Left ventricle myocardium inferior (tissue), 1 donor: ENCODE results near the gene SLC23A1. TPM values are rescaled to one million over a fixed set of nuclear protein-coding genes. Genes with fewer than 3 reads are reported as not detected.

Experiments used
- DNase-seq: peaks from one replicate; pipeline ENCODE4 v3.0.0-alpha.2; 2020
- H3K27ac ChIP-seq: fragments of 200-600 bp; replicated peaks from 2 replicates; pipeline ENCODE4 v1.8.0; 2021
- H3K27me3 ChIP-seq: fragments of 200-600 bp; 2 replicates; pipeline ENCODE4 v1.8.0; 2021; ENCODE audit warnings: low read depth
- H3K36me3 ChIP-seq: fragments of 200-600 bp; 2 replicates; pipeline ENCODE4 v1.8.0; 2021
- H3K4me1 ChIP-seq: fragments of 200-600 bp; 2 replicates; pipeline ENCODE4 v1.8.0; 2021
- H3K4me3 ChIP-seq: fragments of 200-600 bp; 2 replicates; pipeline ENCODE4 v1.8.0; 2021; ENCODE audit warnings: mild to moderate bottlenecking, moderate library complexity
- H3K9me3 ChIP-seq: fragments of 200-600 bp; replicated peaks from 2 replicates; pipeline ENCODE4 v1.8.0; 2021
- intact Hi-C: fragments of 100-400 bp; cut with micrococcal nuclease; formaldehyde crosslinking; loops from one replicate; pipeline ENCODE4 v1.11.0; 2022
- total RNA-seq: library from RNA; stranded (reverse); fragmentation: NEBNext Ultra II Directional; extraction: Animal tissue kit (Norgen Biotek cat#: 25700); gene quantifications from one replicate; pipeline ENCODE4 v1.2.1, GENCODE V29; 2021
- TF ChIP-seq, protein P1 (sequence below): fragments of 200-600 bp; IDR thresholded peaks from 2 replicates; pipeline ENCODE4 v1.8.0; 2021; ENCODE audit warnings: antibody characterized with exemption, mild to moderate bottlenecking, borderline replicate concordance
- donor health status: DM: no; HTN: yes; CAD: no; lungs with severe emphysema.

SLC23A1 gene
- total RNA-seq, 1 donor from 2014 or later: not detected

DNA sequence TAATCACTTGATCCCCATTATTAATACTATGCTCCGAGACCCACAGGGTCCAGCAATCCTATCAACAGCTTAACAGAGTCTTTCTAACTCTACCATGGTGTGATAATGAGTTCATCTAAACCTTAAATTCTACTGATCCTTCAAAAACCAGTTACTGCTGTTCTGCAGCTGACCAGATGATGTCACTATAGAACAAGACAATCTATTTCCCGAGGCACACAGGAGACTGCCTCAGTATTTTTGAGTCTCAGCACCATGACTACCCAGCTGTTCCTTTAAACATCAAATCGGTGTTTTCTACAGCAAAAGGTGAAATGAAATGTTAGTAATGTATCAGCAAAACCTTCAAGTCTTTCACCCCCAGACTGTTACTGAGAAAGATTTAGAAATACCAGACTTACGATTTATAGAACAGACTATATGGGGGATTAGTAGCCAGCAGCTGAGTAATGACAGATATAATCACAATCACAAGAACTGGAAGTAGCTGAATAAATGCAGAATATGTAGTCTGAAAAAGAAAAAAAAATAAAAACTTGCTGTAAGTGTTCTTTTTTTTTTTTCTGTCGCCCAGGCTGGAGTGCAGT lies 39.3 kb upstream of the SLC23A1 start:
- DNase-seq: no peak
- intact Hi-C loops: loop anchor here (2.0 kb wide), 1 partner anchor 90 kb away; no protein-coding TSS in a partner anchor

DNA sequence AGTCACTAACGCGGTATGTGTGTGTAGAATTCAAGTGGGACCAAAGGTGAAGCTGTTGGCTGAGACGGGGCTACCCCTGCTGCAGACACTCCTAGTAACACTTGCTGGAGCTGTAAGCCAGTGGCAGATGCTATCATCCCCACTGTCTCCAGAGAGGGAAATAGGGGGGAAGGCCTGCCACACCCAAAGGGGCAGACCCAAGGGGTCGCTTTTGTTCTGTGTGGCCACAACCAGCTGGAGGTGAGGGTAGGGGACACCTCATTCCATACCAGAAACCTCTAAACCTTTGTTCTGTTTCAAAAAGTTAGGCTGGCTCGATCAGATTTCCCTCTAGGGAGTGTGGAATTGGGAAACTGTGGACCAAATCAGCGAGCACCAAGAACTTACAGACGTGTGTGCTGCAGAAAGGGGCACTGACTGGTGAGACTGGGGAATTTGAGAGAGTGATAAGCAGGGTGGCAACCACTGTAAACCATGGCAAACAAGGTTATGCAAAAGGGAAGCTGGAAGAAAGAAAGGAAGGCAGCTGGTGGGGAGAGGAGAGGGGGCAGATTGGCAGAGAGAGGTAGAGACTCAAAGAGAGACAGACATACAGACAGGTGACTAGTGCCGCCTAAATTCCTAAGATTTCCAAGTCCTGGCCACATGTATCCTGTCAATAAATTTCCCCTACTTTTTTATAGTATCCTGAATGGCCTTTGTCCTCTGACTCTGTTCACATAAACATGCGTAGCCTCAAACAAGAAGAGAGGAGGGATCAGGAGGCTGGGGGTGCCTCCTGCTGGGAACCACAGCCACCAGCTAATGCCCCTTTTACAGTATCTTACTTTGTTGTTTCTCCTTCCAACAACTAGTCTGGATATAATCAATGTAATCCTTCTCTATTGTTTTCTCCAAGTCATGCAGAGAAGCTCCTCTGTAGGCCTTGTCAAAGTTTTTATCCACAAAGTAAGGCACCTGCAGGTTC lies 36.4 kb upstream of the SLC23A1 start:
- Histone ChIP-seq H3K27me3 (no peaks in the 10 kb centered on the region), H3K4me3 (peak overlapping the region; percentile 17), H3K4me1 (peaks cover 64% of the 10 kb centered on the region), H3K27ac (peak overlapping the region; percentile 91), H3K9me3 (no peaks in the 10 kb centered on the region), H3K36me3 (peaks cover 18% of the 10 kb centered on the region)
- no peak for DNase-seq
- intact Hi-C loops: no loop called here
- TF ChIP-seq, protein P1, sequence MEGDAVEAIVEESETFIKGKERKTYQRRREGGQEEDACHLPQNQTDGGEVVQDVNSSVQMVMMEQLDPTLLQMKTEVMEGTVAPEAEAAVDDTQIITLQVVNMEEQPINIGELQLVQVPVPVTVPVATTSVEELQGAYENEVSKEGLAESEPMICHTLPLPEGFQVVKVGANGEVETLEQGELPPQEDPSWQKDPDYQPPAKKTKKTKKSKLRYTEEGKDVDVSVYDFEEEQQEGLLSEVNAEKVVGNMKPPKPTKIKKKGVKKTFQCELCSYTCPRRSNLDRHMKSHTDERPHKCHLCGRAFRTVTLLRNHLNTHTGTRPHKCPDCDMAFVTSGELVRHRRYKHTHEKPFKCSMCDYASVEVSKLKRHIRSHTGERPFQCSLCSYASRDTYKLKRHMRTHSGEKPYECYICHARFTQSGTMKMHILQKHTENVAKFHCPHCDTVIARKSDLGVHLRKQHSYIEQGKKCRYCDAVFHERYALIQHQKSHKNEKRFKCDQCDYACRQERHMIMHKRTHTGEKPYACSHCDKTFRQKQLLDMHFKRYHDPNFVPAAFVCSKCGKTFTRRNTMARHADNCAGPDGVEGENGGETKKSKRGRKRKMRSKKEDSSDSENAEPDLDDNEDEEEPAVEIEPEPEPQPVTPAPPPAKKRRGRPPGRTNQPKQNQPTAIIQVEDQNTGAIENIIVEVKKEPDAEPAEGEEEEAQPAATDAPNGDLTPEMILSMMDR: no peak

More for the DNA sequence above, 39.3 kb upstream of the SLC23A1 start:
- no peaks in the 10 kb centered on the region for H3K9me3 ChIP-seq
- TF ChIP-seq, protein P1: peak; percentile 90
- peaks cover 47% of the 10 kb centered on the region for H3K36me3 ChIP-seq
- no peaks in the 10 kb centered on the region for H3K27me3 ChIP-seq
- peaks cover 35% of the 10 kb centered on the region for H3K4me1 ChIP-seq
- no peak overlapping the region for H3K4me3 ChIP-seq
- no peak overlapping the region for H3K27ac ChIP-seq

DNA sequence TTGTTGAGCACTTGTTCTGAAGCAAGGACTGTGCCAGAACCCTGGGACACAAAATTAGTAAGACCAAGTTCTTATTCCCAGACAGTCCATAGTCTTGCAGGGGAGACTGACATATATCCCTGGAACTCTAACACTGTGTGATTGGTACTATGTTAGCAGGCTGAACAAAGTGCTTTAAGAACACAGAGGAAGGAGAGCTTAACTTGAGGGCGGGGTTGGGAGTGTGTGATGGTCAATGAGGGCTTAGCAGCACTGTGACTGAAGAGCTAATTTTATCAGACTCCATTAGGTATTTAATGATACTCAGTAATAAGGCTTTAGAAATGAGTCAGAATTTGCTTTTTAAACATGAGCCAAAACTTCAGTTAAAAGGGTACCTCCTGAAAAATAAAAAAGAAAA lies 35.7 kb upstream of the SLC23A1 start:
- Histone ChIP-seq H3K4me1 (peaks cover 71% of the 10 kb centered on the region), H3K27me3 (no peaks in the 10 kb centered on the region), H3K36me3 (peaks cover 11% of the 10 kb centered on the region), H3K4me3 (peak overlapping the region; percentile 17), H3K9me3 (no peaks in the 10 kb centered on the region), H3K27ac (peak overlapping the region; percentile 91)
- intact Hi-C loops: no loop called here
- TF ChIP-seq, protein P1: no peak
- DNase-seq: no peak

DNA sequence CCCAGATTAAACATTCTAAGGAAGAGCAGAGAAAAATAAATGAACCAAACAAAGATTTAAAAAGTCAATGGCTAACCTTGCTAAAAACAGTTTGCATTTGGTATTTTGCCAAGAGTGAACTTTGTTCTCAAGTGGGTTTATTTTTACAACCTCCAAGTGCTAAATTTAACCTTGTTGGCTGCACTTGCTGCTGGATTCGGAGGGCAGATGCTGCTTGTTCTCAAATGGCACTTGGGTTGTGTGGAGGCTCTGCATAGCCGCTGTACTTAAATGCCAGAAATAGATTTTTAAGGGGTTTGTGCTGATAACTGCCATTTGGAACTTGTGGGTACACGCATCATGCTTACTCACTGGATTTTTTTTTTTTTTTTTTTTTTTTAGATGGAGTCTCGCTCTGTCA lies 34.1 kb upstream of the SLC23A1 start:
- H3K36me3 ChIP-seq: peaks cover 15% of the 10 kb centered on the region
- intact Hi-C loops: no loop called here
- TF ChIP-seq, protein P1: no peak
- peaks cover 74% of the 10 kb centered on the region for H3K4me1 ChIP-seq
- no peaks in the 10 kb centered on the region for H3K9me3 ChIP-seq
- H3K4me3 ChIP-seq: peak overlapping the region; percentile 17
- H3K27ac ChIP-seq: peak overlapping the region; percentile 91
- no peaks in the 10 kb centered on the region for H3K27me3 ChIP-seq
- no peak for DNase-seq

DNA sequence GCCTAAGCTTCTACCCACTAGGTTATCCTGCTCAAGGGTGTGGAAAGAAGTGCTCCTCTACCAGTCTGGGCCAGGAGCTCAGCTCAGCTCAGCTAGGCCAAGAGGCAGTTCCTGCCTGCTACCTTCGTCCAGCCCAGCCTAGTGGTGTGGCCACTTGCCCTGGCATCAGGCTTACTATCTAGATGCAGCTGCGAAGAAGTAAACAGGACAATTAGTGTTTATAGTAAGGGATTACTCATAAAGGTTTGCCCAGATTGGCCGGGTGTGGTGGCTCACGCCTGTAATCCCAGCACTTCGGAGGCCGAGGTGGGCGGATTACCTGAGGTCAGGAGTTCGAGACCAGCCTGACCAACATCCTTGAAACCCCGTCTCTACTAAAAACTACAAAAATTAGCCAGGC lies 33.6 kb upstream of the SLC23A1 start:
- H3K4me3 ChIP-seq: peak overlapping the region; percentile 17
- TF ChIP-seq, protein P1: no peak
- no peaks in the 10 kb centered on the region for H3K9me3 ChIP-seq
- H3K27ac ChIP-seq: peak overlapping the region; percentile 91
- H3K4me1 ChIP-seq: peaks cover 74% of the 10 kb centered on the region
- peaks cover 16% of the 10 kb centered on the region for H3K36me3 ChIP-seq
- intact Hi-C loops: no loop called here
- no peaks in the 10 kb centered on the region for H3K27me3 ChIP-seq
- no peak for DNase-seq
